GM18520 (cell line): ENCODE data around the gene AHRR.
A peak's percentile ranks its signal among the peaks of the same experiment; 100 is the strongest.
"Not testable (repeated sequence)": the region's sequence is repeated elsewhere in the genome, so short reads cannot be mapped to it uniquely, and the experiment has no call there.

Experiments used
- ATAC-seq: cut with Tn5 transposase; IDR thresholded peaks from one replicate; pipeline ENCODE4 v1.9.1; 2021; ENCODE audit not compliant: unreplicated experiment

The AHRR gene

DNA sequence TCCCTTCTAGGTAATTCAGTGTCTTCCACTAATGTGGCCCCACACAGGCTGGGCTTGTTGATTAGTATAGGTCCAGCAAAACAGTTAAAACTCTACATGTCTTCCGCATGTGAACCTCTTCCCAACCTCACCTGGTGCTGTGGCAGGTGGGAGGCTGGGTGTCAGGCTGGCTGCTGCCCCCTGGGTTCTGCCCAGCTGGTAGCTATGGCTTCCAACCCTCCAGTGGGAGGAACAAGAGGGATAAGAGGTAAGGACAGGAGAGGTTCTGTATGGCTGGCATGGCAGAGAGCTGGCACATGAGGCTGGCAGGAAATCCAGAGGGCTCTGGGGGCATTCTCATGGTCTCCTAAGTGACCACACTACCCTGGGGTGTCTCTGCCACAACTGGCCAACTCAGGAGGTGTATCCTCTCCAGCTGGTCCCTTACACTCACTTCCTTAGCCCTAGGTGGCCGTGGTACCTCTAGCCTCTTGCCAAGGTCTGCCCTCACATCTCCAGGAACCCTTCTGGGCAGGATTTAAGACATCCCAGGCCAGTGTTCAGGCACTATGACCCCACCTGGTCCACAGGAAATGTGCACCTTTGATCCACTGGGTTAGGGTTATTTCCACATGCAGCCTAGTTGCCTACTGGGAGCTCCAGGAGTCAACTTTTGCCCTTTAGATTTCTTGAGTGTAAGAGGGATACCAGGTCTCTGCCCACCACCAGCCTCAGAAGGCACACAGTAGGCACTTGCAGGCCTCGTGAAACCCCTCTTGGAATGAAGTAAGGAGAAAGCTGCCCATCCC lies 41.7 kb downstream of the AHRR start:
- ATAC-seq, result no peak

GRCh38 chr5:364497-364896 lies 43.0 kb downstream of the AHRR start:
- no peak for ATAC-seq

- no peak for ATAC-seq
These were observed 45.2 kb downstream of the AHRR start for GRCh38 chr5:366541-367357.

DNA sequence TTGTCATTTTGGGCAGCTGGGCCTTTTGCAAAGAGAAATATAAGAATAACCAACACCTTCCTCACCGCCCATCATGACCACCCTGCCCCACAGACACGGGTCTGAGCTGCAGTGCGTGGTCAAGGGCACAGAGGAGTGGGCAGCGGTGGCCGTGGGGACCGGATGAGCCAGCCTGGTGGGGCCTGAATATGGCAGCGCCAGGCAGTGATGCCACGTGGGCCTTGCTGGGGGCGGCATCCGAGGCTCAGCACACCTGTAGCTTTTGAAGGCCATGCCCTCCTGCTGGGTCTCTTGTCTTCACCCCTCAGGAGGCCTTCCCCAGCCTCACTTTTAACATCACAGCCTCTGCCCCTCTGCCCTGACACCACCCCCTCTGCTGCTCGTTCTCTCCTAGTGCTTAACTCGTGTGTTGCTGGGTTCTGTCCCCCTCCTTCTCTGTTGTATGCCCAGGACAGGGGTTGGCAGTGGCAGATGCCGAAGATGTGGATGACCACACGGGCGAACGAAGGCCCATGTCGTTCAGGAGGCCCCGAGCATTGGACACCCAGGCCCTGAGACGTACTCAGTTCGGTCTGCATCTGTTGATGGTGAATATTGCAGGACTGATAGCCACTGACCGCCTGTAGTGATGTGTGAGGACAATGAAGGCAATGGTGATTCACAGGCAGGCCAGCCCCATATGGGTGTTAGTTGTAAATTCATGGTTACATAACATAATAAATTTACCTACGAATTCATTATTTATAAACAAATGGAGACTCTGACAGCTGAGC lies 46.0 kb downstream of the AHRR start:
- no peak for ATAC-seq

DNA sequence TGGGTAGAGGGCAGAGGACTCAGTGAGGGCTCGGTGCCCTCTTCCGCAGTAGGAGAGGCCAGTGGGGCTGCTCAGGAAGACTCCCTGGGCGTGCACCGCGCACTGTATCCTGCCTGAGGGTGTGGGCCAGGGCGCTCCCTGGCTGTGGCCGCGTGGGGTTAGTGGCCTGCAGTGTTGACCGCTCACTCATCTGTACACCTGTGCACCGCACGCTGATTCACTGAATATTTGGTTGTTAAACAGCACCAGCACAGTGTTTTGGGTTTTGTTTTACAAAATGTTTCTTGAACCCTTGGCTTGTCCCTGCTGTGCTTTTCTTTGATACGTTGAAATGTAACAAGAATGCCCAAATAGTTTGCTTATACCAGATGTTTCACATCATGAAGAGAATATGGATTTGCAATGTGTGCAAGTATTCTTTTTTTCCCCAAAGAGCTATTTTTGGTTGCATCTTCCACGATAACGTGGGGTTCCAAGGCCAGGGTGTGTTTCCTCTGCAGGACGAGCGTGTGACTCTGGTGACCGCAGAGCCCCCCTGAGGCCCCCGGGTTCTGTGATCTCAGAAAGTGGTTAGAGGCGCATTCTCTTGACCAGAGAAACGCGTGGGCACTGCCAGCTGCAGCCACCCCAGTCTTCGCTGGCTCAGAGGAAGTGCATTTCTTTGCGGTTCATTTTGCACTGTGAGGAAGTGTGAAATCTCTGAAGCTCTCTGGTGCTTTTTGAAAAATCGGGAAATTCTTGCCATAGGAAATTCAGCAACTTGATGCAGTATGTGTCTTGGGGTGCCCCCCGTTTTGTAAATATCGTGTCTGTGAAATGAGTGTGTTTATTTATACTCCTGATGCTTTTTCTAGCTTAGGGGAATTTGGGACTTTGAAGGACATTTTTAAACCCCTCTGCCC lies 46.9 kb downstream of the AHRR start:
- ATAC-seq, result peak; percentile 54

GRCh38 chr5:369151-369868 lies 47.8 kb downstream of the AHRR start:
- peak; percentile 12 for ATAC-seq

GRCh38 chr5:369869-370236 lies 48.3 kb downstream of the AHRR start:
- not testable (repeated sequence) for ATAC-seq

DNA sequence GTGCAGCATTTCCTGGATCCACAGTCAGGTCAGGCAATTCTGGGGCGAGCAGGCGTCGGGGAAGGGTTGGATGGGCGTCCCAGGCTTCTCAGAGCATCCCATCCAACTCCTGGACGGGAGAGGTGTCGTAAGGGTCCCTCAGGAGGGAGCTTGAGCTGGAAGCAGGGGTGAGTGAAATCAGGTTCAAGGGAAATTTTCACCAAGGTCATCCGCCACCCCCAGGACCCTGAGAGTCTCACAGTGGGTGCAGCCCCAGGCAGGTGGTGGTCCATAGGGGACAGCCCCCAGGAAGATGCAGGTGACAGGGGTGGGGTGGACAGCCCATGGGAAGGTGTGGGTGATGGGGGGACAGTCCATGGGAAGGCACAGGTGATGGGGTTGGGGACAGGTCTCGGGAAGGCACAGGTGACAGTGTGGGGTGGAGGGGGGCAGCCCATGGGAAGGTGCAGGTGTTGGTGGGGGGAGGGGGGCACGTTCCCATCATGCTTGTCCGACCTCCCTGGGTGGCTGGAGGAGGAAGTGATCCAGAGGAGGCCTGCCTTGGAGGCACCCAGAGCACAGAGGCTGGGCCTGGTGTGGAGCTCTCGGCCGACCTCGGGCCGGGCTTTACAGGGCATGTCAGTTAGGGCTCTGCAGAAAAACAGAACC lies 48.9 kb downstream of the AHRR start:
- no peak for ATAC-seq

- no peak for ATAC-seq
These were observed 49.7 kb downstream of the AHRR start for GRCh38 chr5:370959-371810.

- ATAC-seq, result no peak
These were observed 50.5 kb downstream of the AHRR start for GRCh38 chr5:371811-372555.

DNA sequence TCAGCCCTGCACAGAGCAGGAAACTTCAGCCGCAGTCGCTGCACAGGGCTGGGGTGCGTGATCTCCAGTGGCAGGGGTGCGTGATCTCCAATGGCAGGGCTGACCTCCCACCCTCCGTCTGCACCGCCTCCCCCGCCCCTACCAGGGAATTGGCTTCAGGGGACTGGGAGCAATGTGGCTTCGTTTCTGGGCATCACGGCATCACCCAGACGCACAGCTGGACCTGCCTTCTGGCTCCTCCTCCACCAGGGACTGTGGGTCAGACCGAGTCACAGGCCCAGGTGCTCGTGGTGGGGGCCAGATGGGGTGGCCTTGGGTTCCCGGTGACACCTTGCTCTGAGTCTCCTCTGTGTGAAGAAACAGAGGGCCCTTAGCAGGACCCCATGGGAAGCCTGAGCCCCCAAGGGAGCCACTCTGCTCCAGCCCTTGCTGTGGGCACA lies 51.1 kb downstream of the AHRR start:
- ATAC-seq, result no peak

DNA sequence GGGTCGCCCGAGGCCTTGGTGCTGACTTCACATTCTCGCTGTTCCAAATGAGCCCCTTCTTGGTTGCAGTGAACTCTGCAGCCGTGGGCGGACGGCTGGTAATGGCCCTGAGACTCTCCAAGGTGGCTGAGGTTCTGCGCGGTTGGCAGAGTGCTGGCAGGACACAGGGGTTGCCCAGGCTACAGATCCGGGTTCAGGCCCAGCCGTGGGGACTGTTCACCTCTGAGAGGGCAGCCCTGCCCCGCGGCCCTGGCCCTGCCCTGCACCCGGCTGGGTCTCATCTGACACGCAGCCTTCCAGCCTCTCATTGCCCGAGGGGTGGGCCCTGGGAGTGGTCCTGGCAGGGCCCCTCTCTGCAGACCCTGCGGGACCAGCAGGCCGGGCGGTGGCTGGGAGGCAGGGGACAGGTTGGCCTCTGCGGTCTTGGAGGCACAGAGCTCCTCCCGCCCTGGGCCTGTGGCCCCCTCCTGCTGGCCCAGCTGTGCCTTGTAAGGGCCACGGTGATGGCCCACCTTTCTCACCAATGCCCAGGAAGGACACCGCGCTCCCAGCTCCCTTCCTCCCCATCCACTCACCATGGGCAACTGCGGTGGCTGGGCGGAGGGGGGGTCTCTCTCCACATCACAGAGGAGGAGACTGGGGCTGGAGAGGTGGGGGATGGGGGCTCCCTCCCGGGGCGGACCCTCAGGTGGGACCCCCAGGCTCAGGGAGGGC lies 51.6 kb downstream of the AHRR start:
- no peak for ATAC-seq

DNA sequence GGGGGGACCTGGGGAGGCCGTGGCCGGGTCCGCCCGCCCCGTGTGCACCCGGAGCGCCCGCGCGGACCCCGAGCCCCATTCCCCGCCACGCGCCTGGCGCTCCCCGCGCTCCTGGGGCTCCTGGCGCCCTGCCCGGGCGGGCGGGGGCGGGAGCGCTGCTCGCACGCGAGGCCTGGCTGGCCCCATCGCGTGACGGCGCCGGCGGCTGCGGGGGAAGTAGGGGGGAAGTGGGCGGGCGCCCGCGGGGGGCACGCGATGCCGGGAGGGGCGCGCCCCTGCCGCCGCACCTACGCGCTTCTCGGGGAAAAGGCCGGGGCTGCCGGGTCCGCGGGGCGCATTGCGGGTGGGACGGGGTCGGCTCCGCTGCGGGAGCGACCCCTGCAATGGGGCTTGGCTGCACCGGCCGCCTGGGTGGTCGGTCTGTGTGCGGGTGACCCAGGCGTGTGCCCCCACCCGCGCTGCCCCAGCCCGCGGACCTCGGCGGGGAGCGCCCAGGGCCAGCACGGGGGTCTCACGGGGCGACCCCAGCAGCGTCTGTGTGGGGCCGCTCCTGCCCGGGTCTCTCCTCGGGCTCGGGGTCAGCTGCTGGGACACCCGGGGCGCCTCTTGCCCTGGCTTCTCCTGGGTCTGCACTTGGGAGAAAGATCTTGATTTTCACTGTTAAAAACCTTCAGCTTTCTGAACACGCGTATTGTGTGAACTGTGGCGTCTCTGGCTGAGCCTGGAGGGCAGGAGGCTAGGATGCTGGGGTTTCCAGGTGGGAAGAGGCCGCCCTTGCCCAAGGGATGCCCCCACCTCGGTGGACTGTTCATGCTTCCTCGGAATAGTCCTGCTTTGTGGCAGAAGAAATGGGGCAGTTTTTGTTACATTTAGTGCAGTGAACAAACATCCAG lies 52.4 kb downstream of the AHRR start:
- no peak for ATAC-seq

GRCh38 chr5:374631-375335 lies 53.3 kb downstream of the AHRR start:
- ATAC-seq, result no peak

- ATAC-seq, result no peak
These were observed 53.9 kb downstream of the AHRR start for GRCh38 chr5:375336-375920.
